Epithelial cell of proximal tubule (primary cell): ENCODE results near the gene FER. TPM values are rescaled to one million over a fixed set of nuclear protein-coding genes. Genes with fewer than 3 reads are reported as not detected.
A peak's percentile ranks its signal among the peaks of the same experiment; 100 is the strongest.
"Not testable (repeated sequence)": the region's sequence is repeated elsewhere in the genome, so short reads cannot be mapped to it uniquely, and the experiment has no call there.

Source experiments
- DNase-seq: peaks from one replicate; pipeline ENCODE4 v3.0.0-alpha.2; 2011; ENCODE audit warnings: low read depth
- H3K4me3 ChIP-seq: 2 replicates; pipeline ENCODE4 v1.5.1; 2011; ENCODE audit warnings: low read depth, mild to moderate bottlenecking, low read length
- total RNA-seq: library from RNA; depleted of rRNA; stranded (reverse); fragments of >200 nt; gene quantifications from 2 replicates; pipeline ENCODE4 v1.2.3, GENCODE V29; 2015
- TF ChIP-seq, protein P1 (sequence below): conservative IDR thresholded peaks from 2 replicates; pipeline ENCODE4 v1.5.1; 2012; ENCODE audit warnings: low read depth, mild to moderate bottlenecking, low read length

Gene FER
- total RNA-seq, 1 donor from 2014 or later, result 10.1 TPM

DNA sequence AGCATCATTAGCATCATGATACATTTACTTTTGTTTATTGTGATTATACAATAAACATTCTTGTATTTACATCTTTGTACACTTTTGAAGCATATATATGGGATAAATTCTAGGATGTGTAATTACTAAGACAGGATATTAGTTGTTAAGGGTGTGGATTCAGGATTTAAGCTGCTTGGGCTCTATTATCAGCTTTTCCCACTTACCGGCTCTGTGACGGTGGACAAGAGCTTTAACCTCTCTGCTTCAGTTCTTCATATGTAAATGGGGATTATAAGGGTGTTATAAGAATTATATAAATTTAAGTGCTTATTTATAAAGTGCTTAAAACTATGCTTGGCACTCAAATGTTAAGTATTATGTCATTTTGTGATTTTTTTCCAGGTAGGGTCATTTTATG lies 131.1 kb downstream of the FER start:
- no peak for DNase-seq
- TF ChIP-seq, protein P1, sequence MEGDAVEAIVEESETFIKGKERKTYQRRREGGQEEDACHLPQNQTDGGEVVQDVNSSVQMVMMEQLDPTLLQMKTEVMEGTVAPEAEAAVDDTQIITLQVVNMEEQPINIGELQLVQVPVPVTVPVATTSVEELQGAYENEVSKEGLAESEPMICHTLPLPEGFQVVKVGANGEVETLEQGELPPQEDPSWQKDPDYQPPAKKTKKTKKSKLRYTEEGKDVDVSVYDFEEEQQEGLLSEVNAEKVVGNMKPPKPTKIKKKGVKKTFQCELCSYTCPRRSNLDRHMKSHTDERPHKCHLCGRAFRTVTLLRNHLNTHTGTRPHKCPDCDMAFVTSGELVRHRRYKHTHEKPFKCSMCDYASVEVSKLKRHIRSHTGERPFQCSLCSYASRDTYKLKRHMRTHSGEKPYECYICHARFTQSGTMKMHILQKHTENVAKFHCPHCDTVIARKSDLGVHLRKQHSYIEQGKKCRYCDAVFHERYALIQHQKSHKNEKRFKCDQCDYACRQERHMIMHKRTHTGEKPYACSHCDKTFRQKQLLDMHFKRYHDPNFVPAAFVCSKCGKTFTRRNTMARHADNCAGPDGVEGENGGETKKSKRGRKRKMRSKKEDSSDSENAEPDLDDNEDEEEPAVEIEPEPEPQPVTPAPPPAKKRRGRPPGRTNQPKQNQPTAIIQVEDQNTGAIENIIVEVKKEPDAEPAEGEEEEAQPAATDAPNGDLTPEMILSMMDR, result no peak
- no peak overlapping the region for H3K4me3 ChIP-seq

GRCh38 chr5:108881133-108881532 lies 133.4 kb downstream of the FER start:
- DNase-seq, result no peak
- H3K4me3 ChIP-seq, result no peak overlapping the region
- TF ChIP-seq, protein P1, result no peak

GRCh38 chr5:108884736-108885135 lies 137.0 kb downstream of the FER start:
- no peak overlapping the region for H3K4me3 ChIP-seq
- TF ChIP-seq, protein P1, result no peak
- DNase-seq, result peak; percentile 15

DNA sequence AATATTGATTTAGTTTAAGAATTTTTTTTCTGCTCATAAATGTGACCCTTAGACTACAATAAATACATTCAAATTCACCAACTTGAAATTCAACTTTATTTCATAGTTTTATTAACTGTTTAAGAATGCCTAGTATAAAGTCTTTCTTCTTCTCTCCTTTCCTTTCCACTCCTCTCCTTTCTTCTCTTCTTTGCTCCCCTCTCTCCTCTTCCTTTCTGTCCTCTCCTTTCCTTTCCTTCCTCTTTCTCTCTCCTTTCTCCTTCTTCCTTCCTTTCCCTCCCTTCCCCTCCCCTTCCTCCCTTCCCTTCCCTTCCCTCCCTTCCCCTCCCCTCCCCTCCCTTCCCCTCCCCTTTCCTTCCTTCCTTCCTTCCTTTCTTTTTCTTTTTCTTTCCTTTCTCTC lies 150.6 kb downstream of the FER start:
- DNase-seq, result no peak
- no peak overlapping the region for H3K4me3 ChIP-seq
- TF ChIP-seq, protein P1, result no peak

- no peak for DNase-seq
- H3K4me3 ChIP-seq, result no peak overlapping the region
- TF ChIP-seq, protein P1, result no peak
Observed at GRCh38 chr5:108898707-108899106, 151.0 kb downstream of the FER start.

DNA sequence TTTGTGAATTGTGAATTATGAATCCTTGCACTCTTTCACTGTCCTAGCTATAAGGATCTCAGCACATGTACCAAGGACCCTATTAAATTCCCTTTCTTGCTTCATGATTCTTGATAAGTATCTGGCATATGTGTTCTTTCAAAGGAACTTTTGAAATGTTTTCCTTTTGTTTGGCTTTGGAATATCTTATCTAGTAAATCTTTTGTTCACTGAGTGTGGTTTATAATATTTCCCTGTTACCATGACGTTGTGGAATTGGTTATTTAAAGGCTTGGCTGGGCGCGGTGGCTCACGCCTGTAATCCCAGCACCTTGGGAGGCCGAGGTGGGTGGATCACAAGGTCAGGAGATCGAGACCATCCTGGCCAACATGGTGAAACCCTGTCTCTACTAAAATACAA lies 151.5 kb downstream of the FER start:
- H3K4me3 ChIP-seq, DNase-seq: not testable (repeated sequence)

DNA sequence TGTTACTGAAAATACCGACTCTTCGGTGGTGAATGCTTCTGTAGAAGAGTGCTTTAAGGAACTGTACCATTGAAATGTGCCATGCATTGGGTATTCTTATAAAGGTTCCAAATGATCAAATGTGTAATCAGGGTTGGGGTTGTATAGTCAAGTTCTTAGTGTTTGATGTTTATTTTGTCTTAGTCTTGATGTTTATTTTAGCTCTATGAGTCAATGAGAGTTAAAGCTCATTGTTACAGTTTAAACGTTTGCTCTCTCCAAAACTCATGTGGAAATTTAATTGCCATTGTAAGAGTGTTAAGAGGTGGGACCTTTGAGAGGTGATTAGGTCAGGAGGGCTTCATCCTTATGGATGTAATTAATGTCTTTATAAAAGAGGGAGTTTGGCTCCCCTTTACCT lies 153.0 kb downstream of the FER start:
- TF ChIP-seq, protein P1, result no peak
- no peak for DNase-seq

DNA sequence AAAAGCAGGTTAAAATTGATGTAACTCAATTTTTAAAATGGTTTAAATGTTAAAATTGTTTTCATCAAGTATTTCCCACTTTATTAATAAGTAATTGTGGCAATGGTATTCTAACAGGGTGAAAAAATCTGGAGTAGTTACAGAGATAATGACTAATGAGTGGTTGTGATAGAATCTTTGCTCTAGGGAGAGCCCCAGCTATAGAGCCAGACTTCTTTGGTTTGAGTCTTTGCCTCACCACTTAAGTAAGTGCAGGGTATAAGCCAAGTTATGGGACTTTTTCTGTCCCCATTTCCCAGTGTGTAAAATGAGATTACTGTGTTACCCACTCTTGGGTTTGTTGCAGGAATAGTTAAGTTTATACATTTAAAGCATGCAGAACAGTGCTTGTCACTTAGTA lies 158.1 kb downstream of the FER start:
- H3K4me3 ChIP-seq, result no peak overlapping the region
- TF ChIP-seq, protein P1, result no peak
- no peak for DNase-seq

More for the DNA sequence above, 153.0 kb downstream of the FER start:
- H3K4me3 ChIP-seq, result no peak overlapping the region
